ENCODE data around the gene MTA1. TPM values are rescaled to one million over a fixed set of nuclear protein-coding genes. Genes with fewer than 3 reads are reported as not detected.

The MTA1 gene
- total and polyA plus RNA-seq, 2 of the 8 experiments (the other 6 are each of a cell fraction or from before 2014, with no cell fraction given) = 73.9 to 221 TPM

- TF ChIP-seq, protein P1, sequence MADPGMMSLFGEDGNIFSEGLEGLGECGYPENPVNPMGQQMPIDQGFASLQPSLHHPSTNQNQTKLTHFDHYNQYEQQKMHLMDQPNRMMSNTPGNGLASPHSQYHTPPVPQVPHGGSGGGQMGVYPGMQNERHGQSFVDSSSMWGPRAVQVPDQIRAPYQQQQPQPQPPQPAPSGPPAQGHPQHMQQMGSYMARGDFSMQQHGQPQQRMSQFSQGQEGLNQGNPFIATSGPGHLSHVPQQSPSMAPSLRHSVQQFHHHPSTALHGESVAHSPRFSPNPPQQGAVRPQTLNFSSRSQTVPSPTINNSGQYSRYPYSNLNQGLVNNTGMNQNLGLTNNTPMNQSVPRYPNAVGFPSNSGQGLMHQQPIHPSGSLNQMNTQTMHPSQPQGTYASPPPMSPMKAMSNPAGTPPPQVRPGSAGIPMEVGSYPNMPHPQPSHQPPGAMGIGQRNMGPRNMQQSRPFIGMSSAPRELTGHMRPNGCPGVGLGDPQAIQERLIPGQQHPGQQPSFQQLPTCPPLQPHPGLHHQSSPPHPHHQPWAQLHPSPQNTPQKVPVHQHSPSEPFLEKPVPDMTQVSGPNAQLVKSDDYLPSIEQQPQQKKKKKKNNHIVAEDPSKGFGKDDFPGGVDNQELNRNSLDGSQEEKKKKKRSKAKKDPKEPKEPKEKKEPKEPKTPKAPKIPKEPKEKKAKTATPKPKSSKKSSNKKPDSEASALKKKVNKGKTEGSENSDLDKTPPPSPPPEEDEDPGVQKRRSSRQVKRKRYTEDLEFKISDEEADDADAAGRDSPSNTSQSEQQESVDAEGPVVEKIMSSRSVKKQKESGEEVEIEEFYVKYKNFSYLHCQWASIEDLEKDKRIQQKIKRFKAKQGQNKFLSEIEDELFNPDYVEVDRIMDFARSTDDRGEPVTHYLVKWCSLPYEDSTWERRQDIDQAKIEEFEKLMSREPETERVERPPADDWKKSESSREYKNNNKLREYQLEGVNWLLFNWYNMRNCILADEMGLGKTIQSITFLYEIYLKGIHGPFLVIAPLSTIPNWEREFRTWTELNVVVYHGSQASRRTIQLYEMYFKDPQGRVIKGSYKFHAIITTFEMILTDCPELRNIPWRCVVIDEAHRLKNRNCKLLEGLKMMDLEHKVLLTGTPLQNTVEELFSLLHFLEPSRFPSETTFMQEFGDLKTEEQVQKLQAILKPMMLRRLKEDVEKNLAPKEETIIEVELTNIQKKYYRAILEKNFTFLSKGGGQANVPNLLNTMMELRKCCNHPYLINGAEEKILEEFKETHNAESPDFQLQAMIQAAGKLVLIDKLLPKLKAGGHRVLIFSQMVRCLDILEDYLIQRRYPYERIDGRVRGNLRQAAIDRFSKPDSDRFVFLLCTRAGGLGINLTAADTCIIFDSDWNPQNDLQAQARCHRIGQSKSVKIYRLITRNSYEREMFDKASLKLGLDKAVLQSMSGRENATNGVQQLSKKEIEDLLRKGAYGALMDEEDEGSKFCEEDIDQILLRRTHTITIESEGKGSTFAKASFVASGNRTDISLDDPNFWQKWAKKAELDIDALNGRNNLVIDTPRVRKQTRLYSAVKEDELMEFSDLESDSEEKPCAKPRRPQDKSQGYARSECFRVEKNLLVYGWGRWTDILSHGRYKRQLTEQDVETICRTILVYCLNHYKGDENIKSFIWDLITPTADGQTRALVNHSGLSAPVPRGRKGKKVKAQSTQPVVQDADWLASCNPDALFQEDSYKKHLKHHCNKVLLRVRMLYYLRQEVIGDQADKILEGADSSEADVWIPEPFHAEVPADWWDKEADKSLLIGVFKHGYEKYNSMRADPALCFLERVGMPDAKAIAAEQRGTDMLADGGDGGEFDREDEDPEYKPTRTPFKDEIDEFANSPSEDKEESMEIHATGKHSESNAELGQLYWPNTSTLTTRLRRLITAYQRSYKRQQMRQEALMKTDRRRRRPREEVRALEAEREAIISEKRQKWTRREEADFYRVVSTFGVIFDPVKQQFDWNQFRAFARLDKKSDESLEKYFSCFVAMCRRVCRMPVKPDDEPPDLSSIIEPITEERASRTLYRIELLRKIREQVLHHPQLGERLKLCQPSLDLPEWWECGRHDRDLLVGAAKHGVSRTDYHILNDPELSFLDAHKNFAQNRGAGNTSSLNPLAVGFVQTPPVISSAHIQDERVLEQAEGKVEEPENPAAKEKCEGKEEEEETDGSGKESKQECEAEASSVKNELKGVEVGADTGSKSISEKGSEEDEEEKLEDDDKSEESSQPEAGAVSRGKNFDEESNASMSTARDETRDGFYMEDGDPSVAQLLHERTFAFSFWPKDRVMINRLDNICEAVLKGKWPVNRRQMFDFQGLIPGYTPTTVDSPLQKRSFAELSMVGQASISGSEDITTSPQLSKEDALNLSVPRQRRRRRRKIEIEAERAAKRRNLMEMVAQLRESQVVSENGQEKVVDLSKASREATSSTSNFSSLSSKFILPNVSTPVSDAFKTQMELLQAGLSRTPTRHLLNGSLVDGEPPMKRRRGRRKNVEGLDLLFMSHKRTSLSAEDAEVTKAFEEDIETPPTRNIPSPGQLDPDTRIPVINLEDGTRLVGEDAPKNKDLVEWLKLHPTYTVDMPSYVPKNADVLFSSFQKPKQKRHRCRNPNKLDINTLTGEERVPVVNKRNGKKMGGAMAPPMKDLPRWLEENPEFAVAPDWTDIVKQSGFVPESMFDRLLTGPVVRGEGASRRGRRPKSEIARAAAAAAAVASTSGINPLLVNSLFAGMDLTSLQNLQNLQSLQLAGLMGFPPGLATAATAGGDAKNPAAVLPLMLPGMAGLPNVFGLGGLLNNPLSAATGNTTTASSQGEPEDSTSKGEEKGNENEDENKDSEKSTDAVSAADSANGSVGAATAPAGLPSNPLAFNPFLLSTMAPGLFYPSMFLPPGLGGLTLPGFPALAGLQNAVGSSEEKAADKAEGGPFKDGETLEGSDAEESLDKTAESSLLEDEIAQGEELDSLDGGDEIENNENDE (IDR thresholded peaks at IDR 0.05; ENCODE audit: insufficient replicate concordance, low read length) = no peak
- TF ChIP-seq, protein P2, sequence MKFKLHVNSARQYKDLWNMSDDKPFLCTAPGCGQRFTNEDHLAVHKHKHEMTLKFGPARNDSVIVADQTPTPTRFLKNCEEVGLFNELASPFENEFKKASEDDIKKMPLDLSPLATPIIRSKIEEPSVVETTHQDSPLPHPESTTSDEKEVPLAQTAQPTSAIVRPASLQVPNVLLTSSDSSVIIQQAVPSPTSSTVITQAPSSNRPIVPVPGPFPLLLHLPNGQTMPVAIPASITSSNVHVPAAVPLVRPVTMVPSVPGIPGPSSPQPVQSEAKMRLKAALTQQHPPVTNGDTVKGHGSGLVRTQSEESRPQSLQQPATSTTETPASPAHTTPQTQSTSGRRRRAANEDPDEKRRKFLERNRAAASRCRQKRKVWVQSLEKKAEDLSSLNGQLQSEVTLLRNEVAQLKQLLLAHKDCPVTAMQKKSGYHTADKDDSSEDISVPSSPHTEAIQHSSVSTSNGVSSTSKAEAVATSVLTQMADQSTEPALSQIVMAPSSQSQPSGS (IDR thresholded peaks at IDR 0.05; ENCODE audit: low read length) = no peak
- TF ChIP-seq GABPA (IDR thresholded peaks at IDR 0.05; ENCODE audit: borderline replicate concordance, insufficient read depth, low read length) (no peak), CREB1 (IDR thresholded peaks at IDR 0.05) (no peak), SIRT6 (IDR thresholded peaks at IDR 0.05; ENCODE audit: low read length) (no peak), CTCF (IDR thresholded peaks at IDR 0.05; ENCODE audit: control extremely low read depth in 1 of 3, insufficient read depth in 1 of 3, low read depth in 1 of 3, low read length in 3 of 3) (no peak)
Measured at GRCh38 chr14:105458571-105458970, 38.9 kb downstream of the MTA1 start (continued).

Data from H1 (cell line).